ENCODE results near the gene DLG2. TPM values are rescaled to one million over a fixed set of nuclear protein-coding genes. Genes with fewer than 3 reads are reported as not detected.

DLG2 gene
- total RNA-seq, 4 donors from 2014 or later: 11.0 to 34.2 (median 19.8) TPM

DNA sequence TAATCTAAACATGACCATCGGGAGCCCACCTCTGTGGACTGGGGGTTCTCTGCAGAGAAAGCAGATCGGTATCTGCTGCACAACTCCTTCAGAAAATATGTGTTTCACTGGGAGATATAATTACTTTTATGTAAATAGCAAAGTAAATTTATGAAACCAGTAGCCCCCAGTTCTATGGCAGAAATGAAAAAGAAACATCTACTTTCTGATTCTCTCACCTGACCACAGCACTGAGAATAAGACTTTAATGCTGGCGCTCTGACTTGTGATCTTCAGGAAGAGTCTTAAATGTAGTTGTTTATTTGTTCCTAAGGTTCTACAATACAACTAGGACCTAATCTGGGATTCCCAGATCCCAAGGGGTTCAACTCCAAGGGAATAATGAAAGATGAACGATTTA lies 518.0 kb downstream of the DLG2 start:
- 82 to 97% methylated on average over 2 to 4 of the region's 4 CpGs for WGBS, 2 donors (ENCODE audit: low coverage in 1 of 2)
- no peak for TF ChIP-seq CTCF (IDR thresholded peaks at IDR 0.05)
- no peak for TF ChIP-seq POLR2AphosphoS5 (IDR thresholded peaks at IDR 0.05)
- TF ChIP-seq EP300 (IDR thresholded peaks at IDR 0.05): no peak
- TF ChIP-seq POLR2A (IDR thresholded peaks at IDR 0.05): no peak
- Histone ChIP-seq H3K27ac (no peak overlapping the region), H3K36me3 (no peaks in the 10 kb centered on the region), H3K9me3 (no peaks in the 10 kb centered on the region), H3K27me3 (no peaks in the 10 kb centered on the region), H3K4me1 (no peaks in the 10 kb centered on the region), H3K4me3 (no peak overlapping the region)
- no peak for ATAC-seq

DNA sequence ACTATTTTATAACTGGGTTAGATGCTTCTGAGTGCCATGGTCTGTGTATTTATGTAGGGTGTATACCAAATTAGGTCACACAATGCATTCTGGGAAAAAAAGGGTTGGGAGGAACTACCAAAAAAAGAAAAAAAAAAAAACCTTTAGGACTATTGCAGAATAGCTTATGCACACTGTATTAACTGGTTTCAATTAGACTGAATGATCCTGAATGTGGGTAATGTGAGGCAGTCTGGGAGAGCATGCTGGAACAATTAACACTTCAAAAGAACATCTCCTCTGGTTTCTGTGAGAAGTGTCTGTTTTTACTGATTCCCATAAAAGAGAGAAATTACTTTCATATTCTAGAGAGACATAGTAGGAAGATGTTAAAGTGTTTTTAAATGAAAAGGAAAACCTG lies 521.3 kb downstream of the DLG2 start:
- no peaks in the 10 kb centered on the region for H3K4me1 ChIP-seq
- no peak overlapping the region for H3K27ac ChIP-seq
- no peak for TF ChIP-seq POLR2AphosphoS5 (IDR thresholded peaks at IDR 0.05)
- no peak for TF ChIP-seq CTCF (IDR thresholded peaks at IDR 0.05)
- TF ChIP-seq POLR2A (IDR thresholded peaks at IDR 0.05): no peak
- TF ChIP-seq EP300 (IDR thresholded peaks at IDR 0.05): no peak
- H3K27me3 ChIP-seq: no peaks in the 10 kb centered on the region
- H3K4me3 ChIP-seq: no peak overlapping the region
- no peaks in the 10 kb centered on the region for H3K36me3 ChIP-seq
- no peaks in the 10 kb centered on the region for H3K9me3 ChIP-seq
- ATAC-seq: no peak

- no peaks in the 10 kb centered on the region for H3K36me3 ChIP-seq
- peaks cover 0 to 9% (median 4%) of the 10 kb centered on the region in 3 donors for H3K4me1 ChIP-seq
- no peak overlapping the region for H3K27ac ChIP-seq
- TF ChIP-seq POLR2A (IDR thresholded peaks at IDR 0.05) (no peak), CTCF (IDR thresholded peaks at IDR 0.05) (no peak), POLR2AphosphoS5 (IDR thresholded peaks at IDR 0.05) (no peak), EP300 (IDR thresholded peaks at IDR 0.05) (no peak)
- no peak for ATAC-seq
- no peak overlapping the region for H3K4me3 ChIP-seq
- H3K27me3 ChIP-seq: no peaks in the 10 kb centered on the region
- no peaks in the 10 kb centered on the region for H3K9me3 ChIP-seq
- 75 to 83% methylated on average over 3 of the region's 3 CpGs for WGBS, 2 donors (ENCODE audit: low coverage in 1 of 2)
Observed at GRCh38 chr11:85099522-85099921, 527.6 kb downstream of the DLG2 start.

- no peak overlapping the region for H3K27ac ChIP-seq
- TF ChIP-seq POLR2AphosphoS5 (IDR thresholded peaks at IDR 0.05) (no peak), EP300 (IDR thresholded peaks at IDR 0.05) (no peak), CTCF (IDR thresholded peaks at IDR 0.05) (no peak), POLR2A (IDR thresholded peaks at IDR 0.05) (no peak)
- H3K4me3 ChIP-seq: no peak overlapping the region
- peaks cover 0 to 9% (median 4%) of the 10 kb centered on the region in 3 donors for H3K4me1 ChIP-seq
- H3K27me3 ChIP-seq: no peaks in the 10 kb centered on the region
- ATAC-seq: no peak
- 28 to 39% methylated on average over 4 of the region's 4 CpGs for WGBS, 2 donors (ENCODE audit: low coverage in 1 of 2)
- H3K36me3 ChIP-seq: no peaks in the 10 kb centered on the region
- no peaks in the 10 kb centered on the region for H3K9me3 ChIP-seq
Observed at GRCh38 chr11:85098996-85099395, 528.1 kb downstream of the DLG2 start.

GRCh38 chr11:85096939-85097338 lies 530.2 kb downstream of the DLG2 start:
- no peak for ATAC-seq
- TF ChIP-seq EP300 (IDR thresholded peaks at IDR 0.05) (no peak), POLR2A (IDR thresholded peaks at IDR 0.05) (no peak), POLR2AphosphoS5 (IDR thresholded peaks at IDR 0.05) (no peak), CTCF (IDR thresholded peaks at IDR 0.05) (no peak)
- Histone ChIP-seq H3K27me3 (no peaks in the 10 kb centered on the region), H3K9me3 (no peaks in the 10 kb centered on the region), H3K36me3 (no peaks in the 10 kb centered on the region), H3K4me1 (peaks cover 0 to 9% (median 4%) of the 10 kb centered on the region in 3 donors), H3K27ac (no peak overlapping the region), H3K4me3 (no peak overlapping the region)
- 92 to 98% methylated on average over 5 to 6 of the region's 6 CpGs for WGBS, 2 donors (ENCODE audit: low coverage in 1 of 2)
